ENCODE results near the gene CPNE2. TPM values are rescaled to one million over a fixed set of nuclear protein-coding genes. Genes with fewer than 3 reads are reported as not detected.
A peak's percentile ranks its signal among the peaks of the same experiment; 100 is the strongest.

The CPNE2 gene
- total and polyA plus RNA-seq, 2 of the 8 experiments (the other 6 are each of a cell fraction or from before 2014, with no cell fraction given), result 10.6 to 39.5 TPM

GRCh38 chr16:57126411-57126810 lies 34.0 kb downstream of the CPNE2 start:
- Histone ChIP-seq H2BK120ac (replicated peaks; ENCODE audit: low read depth, low read length) (no peak overlapping the region), H3K27me3 (replicated peaks in 1 of 4; ENCODE audit: control insufficient read depth in 3 of 4, extremely low read depth in 1 of 4, insufficient read depth in 3 of 4, low read length in 3 of 4) (no peaks in the 10 kb centered on the region), H4K8ac (ENCODE audit: extremely low read depth, insufficient read depth, low read length) (peak overlapping the region; percentile 59), H3K56ac (replicated peaks; ENCODE audit: insufficient read length, low read depth, low read length) (no peak overlapping the region), H3K79me1 (ENCODE audit: low read depth, low read length) (no peaks in the 10 kb centered on the region), H3K36me3 (ENCODE audit: control insufficient read depth in 2 of 4, insufficient read depth in 4 of 4, low read length in 3 of 4) (no peaks in the 10 kb centered on the region), H2BK5ac (ENCODE audit: low read depth, low read length) (no peak overlapping the region), H3K4me1 (replicated peaks in 1 of 4; ENCODE audit: control insufficient read depth in 3 of 4, insufficient read depth in 4 of 4, low read length in 3 of 4) (no peaks in the 10 kb centered on the region; a peak in 1 of 7 replicates), H3K23ac (ENCODE audit: insufficient read length) (no peak overlapping the region), H2BK15ac (ENCODE audit: low read length) (no peak overlapping the region), H3K23me2 (ENCODE audit: low read depth, low read length) (no peaks in the 10 kb centered on the region), H3K79me2 (ENCODE audit: control insufficient read depth in 1 of 2, insufficient read depth in 2 of 2, low read length in 2 of 2) (no peaks in the 10 kb centered on the region), H3K27ac (ENCODE audit: low read depth, low read length) (no peak overlapping the region), H2BK12ac (ENCODE audit: low read depth, low read length) (no peak overlapping the region), H3K4ac (replicated peaks; ENCODE audit: insufficient read length, low read depth, low read length) (no peak overlapping the region), H4K5ac (ENCODE audit: insufficient read length, low read depth, low read length) (no peak overlapping the region), H3K4me2 (ENCODE audit: insufficient read depth in 1 of 2, low read depth in 2 of 2, low read length in 2 of 2) (no peak overlapping the region), H2AFZ (ENCODE audit: low read length) (no peak overlapping the region), H3K18ac (ENCODE audit: extremely low read depth, low read length) (no peak overlapping the region), H4K20me1 (replicated peaks in 1 of 2; ENCODE audit: control insufficient read depth in 1 of 2, insufficient read depth in 2 of 2, low read length in 2 of 2) (no peaks in the 10 kb centered on the region), H4K91ac (replicated peaks; ENCODE audit: insufficient read length, low read length) (no peak overlapping the region), H3K9ac (replicated peaks in 1 of 4; ENCODE audit: extremely low read depth in 1 of 4, low read depth in 3 of 4, low read length in 3 of 4) (no peak overlapping the region), H3K9me3 (ENCODE audit: insufficient read depth in 2 of 2, low read depth in 1 of 2, low read length in 1 of 2) (no peaks in the 10 kb centered on the region), H2AK5ac (ENCODE audit: low read depth, low read length) (no peak overlapping the region), H2BK20ac (ENCODE audit: low read length) (no peak overlapping the region), H3K14ac (ENCODE audit: insufficient read length) (no peak overlapping the region), H3K4me3 (ENCODE audit: extremely low read depth in 1 of 4, insufficient read depth in 2 of 4, low read depth in 3 of 4, low read length in 4 of 4) (no peak overlapping the region)
- WGBS, 2 experiments (ENCODE audit: extremely low coverage in 1 of 2, insufficient coverage in 1 of 2, insufficient read length in 1 of 2, insufficient replicate concordance in 2 of 2, low coverage in 1 of 2, low lambda C conversion rate in 2 of 2, missing lambda C conversion rate in 1 of 2), result 87% methylated on average over 4 of the region's 4 CpGs; no CpG with 5 or more reads in 1 of the 2 experiments
- ChIA-PET POLR2A (ENCODE audit: partially characterized antibody) (interaction anchor here (0.9 to 1.2 kb wide), 2 partner anchors 9 to 15 kb away, joined by 3 to 4 read pairs; no protein-coding TSS in a partner anchor), CTCF (ENCODE audit: partially characterized antibody) (interaction anchor here (0.6 to 1.8 kb wide), 7 partner anchors 20 to 914 kb away, joined by 3 to 4 read pairs (median 3); no protein-coding TSS in a partner anchor)
- FAIRE-seq (no peak), DNase-seq (ENCODE audit: low read depth in 1 of 2, low spot score in 2 of 2) (no peak)
- TF ChIP-seq ZNF274 (IDR thresholded peaks at IDR 0.05; ENCODE audit: borderline replicate concordance, extremely low read depth, low read length) (no peak), TAF7 (optimal IDR thresholded peaks at IDR 0.05; ENCODE audit: borderline replicate concordance, low read depth, low read length) (no peak), SUZ12 (IDR thresholded peaks at IDR 0.05; ENCODE audit: low read length) (no peak), RNF2 (IDR thresholded peaks at IDR 0.05; ENCODE audit: borderline replicate concordance, low read depth, low read length, missing control alignments, poor library complexity, severe bottlenecking) (no peak)
